AG09309 (cell line): Measurements from ENCODE around the gene PES1.

Source experiments
- DNase-seq: peaks from one replicate; pipeline ENCODE4 v3.0.0-alpha.2; 2010; ENCODE audit warnings: low read depth
- H3K4me3 ChIP-seq: 2 replicates; pipeline ENCODE4 v1.5.1; 2011; ENCODE audit warnings: mild to moderate bottlenecking, low read depth, low read length, moderate library complexity; ENCODE audit not compliant: control insufficient read depth
- CTCF ChIP-seq: IDR thresholded peaks from 2 replicates; pipeline ENCODE4 v1.5.1; 2011; ENCODE audit warnings: mild to moderate bottlenecking, low read depth, low read length, inconsistent platforms; ENCODE audit not compliant: insufficient read depth, control insufficient read depth; ENCODE audit errors: missing control alignments

Gene PES1

GRCh38 chr22:30591588-30592359 is at the start of gene PES1:
Gene PES1 (minus strand): TSS chr22:30591910. CDS start chr22:30591833, 77 bp downstream.
- DNase-seq, result peak; percentile 95
- no peak for TF ChIP-seq CTCF
- H3K4me3 ChIP-seq, result peak within 1 kb of the TSS; percentile 72

GRCh38 chr22:30640839-30641430 is 49.2 kb upstream of the PES1 start:
- no peak for TF ChIP-seq CTCF
- H3K4me3 ChIP-seq, result no peak overlapping the region
- no peak for DNase-seq

- H3K4me3 ChIP-seq, result no peak overlapping the region
- TF ChIP-seq CTCF, result no peak
- no peak for DNase-seq
Observed at GRCh38 chr22:30640361-30640760, 48.7 kb upstream of the PES1 start.

- TF ChIP-seq CTCF, result no peak
- DNase-seq, result no peak
- H3K4me3 ChIP-seq, result no peak overlapping the region
Observed at GRCh38 chr22:30637701-30638114, 46.0 kb upstream of the PES1 start.

- H3K4me3 ChIP-seq, result peak overlapping the region; percentile 47
- no peak for TF ChIP-seq CTCF
- DNase-seq, result no peak
Observed at GRCh38 chr22:30636226-30637077, 44.7 kb upstream of the PES1 start.
